HG02884 (cell line): ENCODE measurements around the gene PTGES2.

Source experiments
- ATAC-seq: cut with Tn5 transposase; IDR thresholded peaks from one replicate; pipeline ENCODE4 v1.9.1; 2021; ENCODE audit warnings: mild to moderate bottlenecking, moderate library complexity; ENCODE audit not compliant: unreplicated experiment

Gene PTGES2

GRCh38 chr9:128153947-128154695, 26.6 kb upstream of the PTGES2 start:
- no peak for ATAC-seq

DNA sequence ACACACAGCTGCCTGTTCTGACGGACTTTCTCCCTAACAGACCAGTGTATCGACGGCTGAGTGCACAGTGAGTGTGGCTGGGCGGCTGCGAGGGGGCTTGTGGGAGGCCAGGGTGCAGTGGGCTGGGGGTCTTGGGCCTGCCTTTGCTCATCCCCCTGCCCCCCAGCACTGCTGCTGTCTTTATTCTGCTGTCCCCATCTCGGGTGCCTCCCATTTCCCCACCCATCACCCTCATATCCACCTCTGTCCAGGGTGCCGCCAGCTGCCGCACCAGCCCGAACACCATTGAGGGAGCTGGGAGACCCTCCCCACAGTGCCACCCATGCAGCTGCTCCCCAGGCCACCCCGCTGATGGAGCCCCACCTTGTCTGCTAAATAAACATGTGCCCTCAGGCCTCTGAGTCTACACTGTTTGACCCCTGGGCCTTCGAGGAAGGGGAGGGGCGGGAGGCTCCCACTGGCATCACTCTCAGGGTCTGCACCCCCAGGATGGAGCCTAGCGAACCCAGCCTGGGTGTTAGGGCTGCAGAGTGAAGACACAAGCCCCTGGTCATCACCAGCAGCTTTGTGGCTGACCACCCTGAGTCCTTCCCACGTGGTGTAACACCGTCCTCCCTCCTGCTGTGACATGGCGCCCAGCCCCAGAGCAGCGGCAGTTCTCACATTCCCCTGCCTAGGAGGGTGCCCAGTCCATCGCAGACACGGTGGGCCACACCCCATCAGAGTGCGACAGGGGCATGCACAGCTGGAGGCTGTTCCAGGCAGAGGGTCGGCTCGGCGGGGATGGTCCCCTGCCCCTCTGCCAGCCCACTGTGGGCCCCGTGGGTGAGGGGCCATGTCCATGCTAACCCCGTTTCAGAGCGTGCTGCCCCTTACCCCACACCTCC, 25.8 kb upstream of the PTGES2 start:
- ATAC-seq = no peak

- ATAC-seq = no peak
These were observed 24.9 kb upstream of the PTGES2 start for GRCh38 chr9:128152133-128153059.

- ATAC-seq = no peak
These were observed 24.0 kb upstream of the PTGES2 start for GRCh38 chr9:128151309-128152132.

DNA sequence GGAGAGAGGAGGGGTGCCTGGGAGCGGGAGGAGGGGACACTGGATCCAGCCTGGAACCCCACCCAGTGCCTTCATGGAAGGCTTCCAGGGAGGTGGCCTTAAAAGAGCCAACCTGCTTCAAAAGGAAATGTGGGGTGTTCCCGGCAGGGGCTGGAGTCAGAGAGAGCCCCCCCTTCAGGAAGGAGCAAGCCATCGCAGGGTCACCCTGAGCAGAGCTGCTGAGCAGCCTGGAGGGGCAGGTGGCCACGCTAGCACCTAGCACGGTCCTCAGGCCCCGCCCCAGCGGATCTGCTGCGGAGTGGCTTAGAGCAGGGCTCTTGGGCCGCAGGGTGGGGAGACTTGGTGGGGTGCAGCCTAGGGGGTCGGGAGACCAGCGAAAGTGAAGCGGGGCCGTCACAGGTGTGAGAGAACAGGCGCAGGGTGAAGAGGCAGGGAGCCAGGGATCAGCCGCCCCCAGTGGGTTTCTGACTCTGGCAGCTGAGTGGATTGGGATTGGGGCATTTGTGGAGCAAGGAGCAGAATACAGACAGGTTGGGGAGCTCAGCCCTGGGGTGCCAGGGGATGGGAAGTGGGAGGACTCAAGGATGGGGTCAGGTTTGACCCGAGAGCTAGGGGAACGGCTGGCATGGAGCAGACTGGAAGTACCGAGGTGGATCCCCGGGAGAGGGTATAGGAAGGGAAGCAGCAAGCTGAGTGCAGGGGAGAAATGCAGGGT, 23.2 kb upstream of the PTGES2 start:
- ATAC-seq = no peak

- ATAC-seq = no peak
These were observed 22.5 kb upstream of the PTGES2 start for GRCh38 chr9:128149951-128150593.

- no peak for ATAC-seq
These were observed 21.6 kb upstream of the PTGES2 start, which contains the start of gene LCN2 for GRCh38 chr9:128149001-128149701. Gene LCN2, plus strand, starts transcription at chr9:128149453. Its CDS starts 73 bp downstream, at chr9:128149526.

GRCh38 chr9:128148509-128149000, 21.0 kb upstream of the PTGES2 start:
- ATAC-seq = no peak

DNA sequence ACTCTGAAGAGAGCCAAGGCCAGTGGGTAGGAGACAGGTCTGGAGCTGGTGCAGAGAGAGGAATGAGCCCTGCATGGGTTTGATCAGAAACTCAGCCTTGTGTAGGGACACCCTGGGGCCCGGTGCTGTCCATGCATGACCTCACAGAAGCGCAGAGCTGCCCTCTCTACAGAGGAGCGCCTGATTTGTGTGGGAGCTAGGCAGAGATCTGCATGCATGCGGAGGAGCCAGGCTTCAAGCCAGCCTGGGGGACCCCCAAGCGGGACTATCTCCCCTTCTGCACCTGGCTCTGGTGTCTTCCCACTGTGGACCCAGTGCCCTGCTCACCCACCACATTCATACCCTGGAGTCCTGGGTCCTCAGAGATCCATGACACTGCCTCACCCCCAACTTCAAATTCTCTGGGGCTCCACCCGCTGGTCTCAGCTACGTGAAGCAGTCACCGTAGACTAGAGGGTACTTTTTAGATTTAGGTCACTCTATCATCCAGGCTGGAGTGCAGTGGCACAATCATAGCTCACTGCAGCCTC, 19.1 kb upstream of the PTGES2 start:
- ATAC-seq = no peak

GRCh38 chr9:128145951-128146351, 18.4 kb upstream of the PTGES2 start:
- ATAC-seq = no peak

GRCh38 chr9:128145536-128145935, 18.0 kb upstream of the PTGES2 start:
- ATAC-seq = no peak

DNA sequence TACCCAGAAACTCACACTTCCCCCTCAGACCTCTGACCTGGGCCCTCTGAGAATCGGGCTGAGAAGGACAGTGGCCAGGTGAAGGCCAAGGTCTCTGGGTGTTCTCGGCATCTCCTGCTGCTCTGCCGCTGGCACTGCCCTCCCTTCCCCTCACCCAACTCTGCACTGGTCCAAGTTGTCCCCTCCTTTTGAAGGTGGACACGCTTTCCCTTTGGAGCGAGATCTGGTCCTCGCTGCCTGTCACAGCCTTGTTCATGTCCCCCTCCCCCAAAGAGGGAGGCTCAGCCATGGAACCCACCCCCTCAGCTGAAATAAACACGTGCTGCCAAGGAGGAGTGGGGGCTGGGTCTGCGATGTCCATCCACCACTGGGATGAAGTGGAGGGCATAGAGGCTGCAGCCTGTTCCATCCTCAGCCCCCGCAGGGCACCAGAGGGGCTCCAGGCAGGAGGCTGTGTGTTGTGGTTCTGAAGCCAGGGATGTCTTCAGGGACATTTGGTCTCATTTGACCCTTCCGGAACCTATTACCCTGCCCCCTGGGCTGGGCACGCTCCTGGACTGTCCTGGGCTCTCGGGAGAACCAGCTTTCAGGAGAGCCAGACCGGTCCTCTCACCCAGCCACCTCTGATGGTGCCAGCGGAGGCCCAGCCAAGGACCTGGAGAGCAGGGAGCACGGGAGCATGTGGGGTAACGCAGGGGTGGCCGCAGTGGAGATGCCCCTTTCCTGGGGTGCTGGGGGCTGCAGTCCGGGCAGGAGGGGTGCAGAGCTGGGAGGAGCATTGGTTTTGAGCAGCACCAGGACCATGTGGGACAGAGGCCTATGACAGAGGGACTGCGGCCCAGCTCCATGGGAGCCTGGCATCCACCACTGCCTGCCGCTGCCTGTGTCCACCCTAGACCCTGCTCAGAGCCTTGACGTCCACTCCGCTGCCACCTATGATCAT, 17.0 kb upstream of the PTGES2 start:
- no peak for ATAC-seq

- no peak for ATAC-seq
These were observed 16.2 kb upstream of the PTGES2 start for GRCh38 chr9:128143525-128144238.

DNA sequence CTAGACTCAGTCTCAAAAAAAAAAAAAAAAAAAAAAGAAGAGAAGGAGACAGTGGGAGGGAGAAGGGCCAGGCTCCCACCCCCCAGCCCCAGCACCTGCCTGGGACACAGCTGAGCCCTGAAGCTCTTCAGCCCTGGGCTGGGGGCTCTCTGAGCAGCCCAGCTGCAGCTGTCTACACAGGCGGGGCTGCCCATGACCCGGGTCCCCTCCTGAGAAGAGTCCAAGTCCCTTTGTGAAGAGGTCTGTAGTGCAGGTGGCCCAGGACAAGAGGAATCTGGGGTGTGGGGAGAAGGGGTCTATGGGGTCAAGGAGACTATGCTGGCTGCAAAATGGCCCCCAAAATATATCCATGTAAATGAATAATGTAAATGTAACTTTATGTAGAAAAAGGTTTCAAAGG, 15.1 kb upstream of the PTGES2 start:
- no peak for ATAC-seq

- ATAC-seq = no peak
These were observed 14.5 kb upstream of the PTGES2 start for GRCh38 chr9:128142061-128142460.

DNA sequence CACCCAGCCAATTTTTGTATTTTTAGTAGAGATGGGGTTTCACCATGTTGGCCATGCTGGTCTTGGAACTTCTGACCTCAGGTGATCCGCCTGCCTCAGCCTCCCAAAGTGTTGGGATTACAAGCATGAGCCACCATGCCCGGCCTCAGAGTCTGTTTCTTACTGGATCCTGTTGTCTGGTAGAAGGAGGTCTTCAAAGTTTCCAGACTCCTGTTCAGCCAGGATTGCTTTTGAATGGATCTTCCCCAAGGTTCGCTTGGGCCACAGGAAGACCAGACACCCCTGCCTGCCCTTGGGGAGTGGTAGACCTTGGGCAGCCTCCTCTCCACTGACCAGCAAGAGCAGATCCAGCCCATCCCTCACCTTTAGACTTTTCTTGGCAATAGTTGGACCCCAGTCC, 14.1 kb upstream of the PTGES2 start:
- no peak for ATAC-seq
